ENCODE data around the gene PDGFRB. TPM values are rescaled to one million over a fixed set of nuclear protein-coding genes. Genes with fewer than 3 reads are reported as not detected.

The PDGFRB gene
- polyA plus RNA-seq, 1 experiment, result 118 TPM

- H3K27ac ChIP-seq (ENCODE audit: low read depth, low read length), result no peak overlapping the region
- no peak overlapping the region for H3K4me3 ChIP-seq (ENCODE audit: low read depth, low read length)
- no peak for DNase-seq (ENCODE audit: low read depth, low spot score)
- CTCF ChIA-PET, result interaction anchor here (0.7 kb wide), 1 partner anchor 160 kb away, joined by 3 read pairs; no protein-coding TSS in a partner anchor
- peaks cover 64% of the 10 kb centered on the region for H3K27me3 ChIP-seq (ENCODE audit: control insufficient read depth, insufficient read depth, low read length)
- peaks cover 4% of the 10 kb centered on the region; the same call in 1 of the 2 replicates for H3K9me3 ChIP-seq (ENCODE audit: control insufficient read depth, insufficient read depth, low read length)
- TF ChIP-seq, protein P1, sequence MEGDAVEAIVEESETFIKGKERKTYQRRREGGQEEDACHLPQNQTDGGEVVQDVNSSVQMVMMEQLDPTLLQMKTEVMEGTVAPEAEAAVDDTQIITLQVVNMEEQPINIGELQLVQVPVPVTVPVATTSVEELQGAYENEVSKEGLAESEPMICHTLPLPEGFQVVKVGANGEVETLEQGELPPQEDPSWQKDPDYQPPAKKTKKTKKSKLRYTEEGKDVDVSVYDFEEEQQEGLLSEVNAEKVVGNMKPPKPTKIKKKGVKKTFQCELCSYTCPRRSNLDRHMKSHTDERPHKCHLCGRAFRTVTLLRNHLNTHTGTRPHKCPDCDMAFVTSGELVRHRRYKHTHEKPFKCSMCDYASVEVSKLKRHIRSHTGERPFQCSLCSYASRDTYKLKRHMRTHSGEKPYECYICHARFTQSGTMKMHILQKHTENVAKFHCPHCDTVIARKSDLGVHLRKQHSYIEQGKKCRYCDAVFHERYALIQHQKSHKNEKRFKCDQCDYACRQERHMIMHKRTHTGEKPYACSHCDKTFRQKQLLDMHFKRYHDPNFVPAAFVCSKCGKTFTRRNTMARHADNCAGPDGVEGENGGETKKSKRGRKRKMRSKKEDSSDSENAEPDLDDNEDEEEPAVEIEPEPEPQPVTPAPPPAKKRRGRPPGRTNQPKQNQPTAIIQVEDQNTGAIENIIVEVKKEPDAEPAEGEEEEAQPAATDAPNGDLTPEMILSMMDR (IDR thresholded peaks at IDR 0.05; ENCODE audit: low read depth, low read length), result no peak
- POLR2A ChIA-PET, result no interaction called here
Observed at GRCh38 chr5:150190987-150191386, 35.3 kb upstream of the PDGFRB start.

DNA sequence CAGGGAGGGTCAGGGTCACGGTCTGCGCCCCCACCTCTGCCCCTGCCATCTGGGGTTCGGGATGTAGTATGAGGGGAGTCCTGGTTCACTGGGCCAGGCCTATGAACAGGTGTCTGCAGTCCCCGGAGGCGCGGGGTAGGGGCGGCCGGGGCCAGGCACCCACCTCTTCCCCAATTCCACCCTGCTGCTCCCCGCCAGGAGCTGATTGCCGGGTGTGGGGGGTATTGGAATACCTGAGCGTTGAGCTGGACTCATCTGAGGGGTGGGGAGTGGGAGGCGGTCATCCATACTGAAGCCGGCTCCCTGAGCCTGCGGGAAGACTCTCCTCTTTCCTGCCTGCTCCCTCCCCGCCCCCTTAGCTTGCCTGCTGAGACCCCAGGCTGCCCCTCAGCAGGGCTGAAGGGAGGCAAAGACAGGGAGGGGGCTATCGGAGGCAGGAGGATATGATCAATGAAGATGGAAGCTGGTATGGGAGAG lies 34.9 kb upstream of the PDGFRB start:
- Histone ChIP-seq H3K27ac (ENCODE audit: low read depth, low read length) (no peak overlapping the region), H3K9me3 (ENCODE audit: control insufficient read depth, insufficient read depth, low read length) (peaks cover 4% of the 10 kb centered on the region; the same call in 1 of the 2 replicates), H3K27me3 (ENCODE audit: control insufficient read depth, insufficient read depth, low read length) (peaks cover 64% of the 10 kb centered on the region), H3K4me3 (ENCODE audit: low read depth, low read length) (no peak overlapping the region)
- ChIA-PET POLR2A (no interaction called here), CTCF (interaction anchor here (0.9 kb wide), 1 partner anchor 14 kb away, joined by 3 read pairs; no protein-coding TSS in a partner anchor)
- TF ChIP-seq, protein P1 (IDR thresholded peaks at IDR 0.05; ENCODE audit: low read depth, low read length), result no peak
- DNase-seq (ENCODE audit: low read depth, low spot score), result no peak

GRCh38 chr5:150189728-150190502 lies 34.3 kb upstream of the PDGFRB start, which contains the start of gene SLC6A7:
SLC6A7 (plus strand) TSS chr5:150190062; CDS start chr5:150190328, 266 bp downstream.
- H3K9me3 ChIP-seq (ENCODE audit: control insufficient read depth, insufficient read depth, low read length), result peaks cover 4% of the 10 kb centered on the region; the same call in 1 of the 2 replicates
- ChIA-PET CTCF (interaction anchor here (0.9 kb wide), 1 partner anchor 14 kb away, joined by 3 read pairs; no protein-coding TSS in a partner anchor), POLR2A (no interaction called here)
- H3K4me3 ChIP-seq (ENCODE audit: low read depth, low read length), result no peak within 1 kb of the TSS
- TF ChIP-seq, protein P1 (IDR thresholded peaks at IDR 0.05; ENCODE audit: low read depth, low read length), result no peak
- H3K27me3 ChIP-seq (ENCODE audit: control insufficient read depth, insufficient read depth, low read length), result peaks cover 66% of the 10 kb centered on the region
- no peak for DNase-seq (ENCODE audit: low read depth, low spot score)
- no peak within 1 kb of the TSS for H3K27ac ChIP-seq (ENCODE audit: low read depth, low read length)

DNA sequence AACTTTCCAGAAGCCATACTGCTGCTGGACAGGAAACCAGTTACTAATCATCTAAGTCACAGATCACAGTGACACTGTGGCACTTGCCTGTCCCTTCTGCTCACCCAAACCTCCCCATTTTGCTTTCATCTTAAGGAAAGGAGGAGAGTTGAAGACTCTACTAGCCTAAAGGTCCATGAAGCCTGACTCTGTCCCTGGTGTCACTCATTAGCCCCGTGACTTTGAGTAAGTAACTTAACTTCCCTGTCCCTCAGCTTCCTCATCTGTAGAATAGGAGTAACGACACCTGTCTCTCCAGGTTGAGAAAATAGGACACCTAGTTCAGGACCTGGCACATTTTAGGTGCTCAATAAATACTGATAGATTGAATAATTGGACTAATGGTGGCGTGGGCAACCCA lies 33.7 kb upstream of the PDGFRB start:
- no peak for DNase-seq (ENCODE audit: low read depth, low spot score)
- Histone ChIP-seq H3K4me3 (ENCODE audit: low read depth, low read length) (no peak overlapping the region), H3K9me3 (ENCODE audit: control insufficient read depth, insufficient read depth, low read length) (peaks cover 4% of the 10 kb centered on the region; the same call in 1 of the 2 replicates), H3K27ac (ENCODE audit: low read depth, low read length) (no peak overlapping the region), H3K27me3 (ENCODE audit: control insufficient read depth, insufficient read depth, low read length) (peaks cover 67% of the 10 kb centered on the region)
- CTCF ChIA-PET, result no interaction called here
- POLR2A ChIA-PET, result no interaction called here
- TF ChIP-seq, protein P1 (IDR thresholded peaks at IDR 0.05; ENCODE audit: low read depth, low read length), result no peak

All from AG04450 (cell line).